ENCODE measurements around the gene PPIL4. TPM values are rescaled to one million over a fixed set of nuclear protein-coding genes. Genes with fewer than 3 reads are reported as not detected.

PPIL4 gene
- total and polyA plus RNA-seq, 2 donors from 2014 or later: 18.0 to 30.1 TPM

- no peak for TF ChIP-seq CTCF (IDR thresholded peaks at IDR 0.05; ENCODE audit: borderline replicate concordance, extremely low read depth, insufficient read depth)
- intact Hi-C loops (cut with DNase I): no loop called here
- FAIRE-seq (no peak), DNase-seq (no peak)
- H3K4me1 ChIP-seq (ENCODE audit: control insufficient read depth in 2 of 3, insufficient read depth in 2 of 3, low read depth in 1 of 3, low read length in 3 of 3): peaks cover 0 to 7% (median 3%) of the 10 kb centered on the region in 3 donors
- no peak overlapping the region for H3K9ac ChIP-seq (ENCODE audit: low read length in 3 of 3)
- no peaks in the 10 kb centered on the region for H3K36me3 ChIP-seq (ENCODE audit: control insufficient read depth in 2 of 3, insufficient read depth in 3 of 3, low read length in 3 of 3)
- no peaks in the 10 kb centered on the region for H3K9me3 ChIP-seq (ENCODE audit: control insufficient read depth in 2 of 3, insufficient read depth in 1 of 3, low read length in 3 of 3)
- H3K4me3 ChIP-seq (ENCODE audit: low read length in 3 of 3): no peak overlapping the region
- H3K27me3 ChIP-seq (ENCODE audit: control insufficient read depth, insufficient read depth, low read length): no peaks in the 10 kb centered on the region
- H3K27ac ChIP-seq (ENCODE audit: low read depth in 2 of 2, low read length in 2 of 2): no peak overlapping the region
Measured at GRCh38 chr6:149476789-149477455, 68.9 kb downstream of the PPIL4 start.

DNA sequence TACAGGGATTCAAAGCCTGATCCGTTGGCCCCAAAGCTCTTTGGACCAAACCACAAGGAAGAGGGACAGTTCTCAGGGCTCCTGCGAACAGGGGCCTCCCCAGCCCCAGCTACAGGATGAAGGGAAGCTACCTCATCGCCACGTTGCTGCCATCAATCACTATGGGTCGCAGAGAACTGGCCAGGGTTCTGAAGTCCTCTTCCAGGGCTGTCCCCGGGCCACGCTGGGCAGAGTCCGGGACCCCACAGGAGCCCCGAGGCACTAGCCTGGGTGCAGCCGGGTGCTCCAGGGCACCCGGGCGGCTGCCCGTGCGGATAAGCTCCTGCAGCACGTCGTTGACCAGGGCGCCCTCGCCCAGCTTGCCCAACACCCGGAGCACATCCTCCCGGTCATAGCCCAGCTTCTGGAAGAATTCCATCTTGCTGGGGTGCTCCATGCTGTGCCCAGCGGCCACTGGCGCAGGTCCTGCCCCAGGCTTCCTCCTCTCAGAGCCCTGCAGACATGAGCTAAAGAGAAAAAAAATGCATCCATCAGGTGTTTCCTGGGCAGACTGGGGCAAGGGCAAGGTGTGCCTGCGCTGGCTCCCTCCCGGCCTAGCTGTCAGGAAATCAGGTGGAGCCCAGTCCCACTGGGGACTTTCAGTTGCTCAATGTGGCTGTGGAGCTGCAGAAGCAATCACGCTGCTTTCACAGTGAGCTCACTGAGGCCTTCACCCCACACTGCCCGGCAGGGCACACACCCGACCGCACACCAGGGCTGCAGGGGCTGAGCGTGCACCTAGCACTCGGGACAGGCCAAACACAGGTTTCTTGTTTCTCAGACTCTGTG lies 71.5 kb downstream of the PPIL4 start:
- DNase-seq (no peak), FAIRE-seq (no peak)
- no peaks in the 10 kb centered on the region for H3K9me3 ChIP-seq (ENCODE audit: control insufficient read depth in 2 of 3, insufficient read depth in 1 of 3, low read length in 3 of 3)
- no peak overlapping the region for H3K27ac ChIP-seq (ENCODE audit: low read depth in 2 of 2, low read length in 2 of 2)
- no peak overlapping the region for H3K9ac ChIP-seq (ENCODE audit: low read length in 3 of 3)
- no peaks in the 10 kb centered on the region for H3K27me3 ChIP-seq (ENCODE audit: control insufficient read depth, insufficient read depth, low read length)
- no peaks in the 10 kb centered on the region for H3K4me1 ChIP-seq (ENCODE audit: control insufficient read depth in 2 of 3, insufficient read depth in 2 of 3, low read depth in 1 of 3, low read length in 3 of 3)
- intact Hi-C loops (cut with DNase I): no loop called here
- H3K4me3 ChIP-seq (ENCODE audit: low read length in 3 of 3): no peak overlapping the region
- H3K36me3 ChIP-seq (ENCODE audit: control insufficient read depth in 2 of 3, insufficient read depth in 3 of 3, low read length in 3 of 3): no peaks in the 10 kb centered on the region
- no peak for TF ChIP-seq CTCF (IDR thresholded peaks at IDR 0.05; ENCODE audit: borderline replicate concordance, extremely low read depth, insufficient read depth)

DNA sequence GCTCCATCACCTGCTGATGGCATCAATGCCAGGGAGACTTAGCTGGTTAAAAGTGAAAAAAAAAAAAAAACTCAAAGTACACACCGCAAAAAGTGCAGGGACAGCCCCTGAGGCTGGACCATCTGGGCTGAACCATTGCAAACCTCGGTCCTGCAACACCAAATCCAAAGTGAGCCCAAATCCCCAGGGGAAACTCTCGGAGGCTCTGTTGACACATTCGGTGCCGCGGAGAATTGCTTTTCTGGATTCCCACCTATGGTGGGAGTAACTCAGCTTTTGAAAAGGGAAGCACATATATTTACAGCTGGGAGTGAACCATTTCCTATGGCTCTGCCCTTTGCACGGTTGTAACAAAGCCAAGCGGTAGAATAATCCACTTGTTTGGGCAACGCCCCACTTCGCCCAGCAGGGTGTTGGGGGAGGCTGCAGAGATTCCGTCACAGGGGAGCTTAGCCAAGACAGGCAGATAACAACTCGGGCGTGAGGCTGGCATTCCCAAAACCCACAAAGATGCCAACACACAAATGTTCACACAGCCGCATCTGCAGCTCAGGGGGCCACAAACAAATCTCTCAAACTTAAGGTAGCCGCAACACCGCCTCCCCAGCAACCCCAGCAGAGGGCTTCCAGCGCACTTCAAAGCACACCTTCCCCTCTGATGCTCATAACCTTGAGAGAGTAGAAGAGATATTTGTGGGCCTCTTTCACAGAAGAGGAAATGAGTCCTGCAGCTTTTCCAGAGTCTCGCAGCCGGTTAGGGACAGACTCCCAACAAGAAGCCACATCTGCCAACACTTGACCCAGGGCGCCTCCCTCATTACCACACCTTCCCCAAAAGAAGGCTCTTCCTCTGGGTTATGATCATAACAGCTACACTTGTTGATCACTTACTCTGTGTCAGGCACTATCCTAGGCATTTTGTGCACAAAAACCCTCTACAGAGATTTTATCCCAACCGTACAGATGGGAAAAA lies 72.5 kb downstream of the PPIL4 start:
- no peaks in the 10 kb centered on the region for H3K36me3 ChIP-seq (ENCODE audit: control insufficient read depth in 2 of 3, insufficient read depth in 3 of 3, low read length in 3 of 3)
- H3K4me3 ChIP-seq (ENCODE audit: low read length in 3 of 3): no peak overlapping the region
- TF ChIP-seq CTCF (IDR thresholded peaks at IDR 0.05; ENCODE audit: borderline replicate concordance, extremely low read depth, insufficient read depth): no peak
- DNase-seq (no peak), FAIRE-seq (no peak)
- no peak overlapping the region for H3K9ac ChIP-seq (ENCODE audit: low read length in 3 of 3)
- H3K27me3 ChIP-seq (ENCODE audit: control insufficient read depth, insufficient read depth, low read length): no peaks in the 10 kb centered on the region
- no peak overlapping the region for H3K27ac ChIP-seq (ENCODE audit: low read depth in 2 of 2, low read length in 2 of 2)
- intact Hi-C loops (cut with DNase I): no loop called here
- H3K4me1 ChIP-seq (ENCODE audit: control insufficient read depth in 2 of 3, insufficient read depth in 2 of 3, low read depth in 1 of 3, low read length in 3 of 3): no peaks in the 10 kb centered on the region
- H3K9me3 ChIP-seq (ENCODE audit: control insufficient read depth in 2 of 3, insufficient read depth in 1 of 3, low read length in 3 of 3): no peaks in the 10 kb centered on the region
